Measurements from ENCODE around the gene HRAS.

Gene HRAS

GRCh38 chr11:567011-567628, 31.7 kb upstream of the HRAS start:
- DNase-seq (ENCODE audit: low spot score) = no peak

GRCh38 chr11:565921-566509, 30.6 kb upstream of the HRAS start:
- DNase-seq (ENCODE audit: low spot score) = no peak

- DNase-seq (ENCODE audit: low spot score) = no peak
Observed at GRCh38 chr11:563812-564578, 28.6 kb upstream of the HRAS start.

GRCh38 chr11:563066-563811, 27.9 kb upstream of the HRAS start:
- no peak for DNase-seq (ENCODE audit: low spot score)

GRCh38 chr11:562046-562645, 26.8 kb upstream of the HRAS start:
- no peak for DNase-seq (ENCODE audit: low spot score)

- DNase-seq (ENCODE audit: low spot score) = no peak
Observed at GRCh38 chr11:561148-562003, 26.0 kb upstream of the HRAS start.

- DNase-seq (ENCODE audit: low spot score) = peak; percentile 99
Observed at GRCh38 chr11:560305-561147, 25.1 kb upstream of the HRAS start, which contains the start of the genes LMNTD2 and RASSF7. TSS of gene LMNTD2 (minus strand) at chr11:560738. CDS start at chr11:560716, 22 bp downstream. TSS of gene RASSF7 (plus strand) at chr11:560970. CDS start at chr11:561769, 799 bp downstream.

GRCh38 chr11:559712-560304, 24.4 kb upstream of the HRAS start:
- DNase-seq (ENCODE audit: low spot score) = no peak

GRCh38 chr11:559020-559620, 23.7 kb upstream of the HRAS start:
- no peak for DNase-seq (ENCODE audit: low spot score)

GRCh38 chr11:558503-558902, 23.1 kb upstream of the HRAS start:
- no peak for DNase-seq (ENCODE audit: low spot score)

GRCh38 chr11:557328-558132, 22.2 kb upstream of the HRAS start:
- no peak for DNase-seq (ENCODE audit: low spot score)

GRCh38 chr11:556662-557256, 21.4 kb upstream of the HRAS start:
- DNase-seq (ENCODE audit: low spot score) = no peak

GRCh38 chr11:555780-556661, 20.6 kb upstream of the HRAS start:
- no peak for DNase-seq (ENCODE audit: low spot score)

- DNase-seq (ENCODE audit: low spot score) = no peak
Observed at GRCh38 chr11:555227-555779, 19.9 kb upstream of the HRAS start.

- peak; percentile 49 for DNase-seq (ENCODE audit: low spot score)
Observed at GRCh38 chr11:554428-555226, 19.3 kb upstream of the HRAS start.

- no peak for DNase-seq (ENCODE audit: low spot score)
Observed at GRCh38 chr11:553988-554340, 18.6 kb upstream of the HRAS start.
